Measurements from ENCODE around the gene TTC21A. TPM values are rescaled to one million over a fixed set of nuclear protein-coding genes. Genes with fewer than 3 reads are reported as not detected.

TTC21A gene
- total and polyA plus RNA-seq, 2 experiments from 2014 or later, result 3.7 to 6.5 TPM

DNA sequence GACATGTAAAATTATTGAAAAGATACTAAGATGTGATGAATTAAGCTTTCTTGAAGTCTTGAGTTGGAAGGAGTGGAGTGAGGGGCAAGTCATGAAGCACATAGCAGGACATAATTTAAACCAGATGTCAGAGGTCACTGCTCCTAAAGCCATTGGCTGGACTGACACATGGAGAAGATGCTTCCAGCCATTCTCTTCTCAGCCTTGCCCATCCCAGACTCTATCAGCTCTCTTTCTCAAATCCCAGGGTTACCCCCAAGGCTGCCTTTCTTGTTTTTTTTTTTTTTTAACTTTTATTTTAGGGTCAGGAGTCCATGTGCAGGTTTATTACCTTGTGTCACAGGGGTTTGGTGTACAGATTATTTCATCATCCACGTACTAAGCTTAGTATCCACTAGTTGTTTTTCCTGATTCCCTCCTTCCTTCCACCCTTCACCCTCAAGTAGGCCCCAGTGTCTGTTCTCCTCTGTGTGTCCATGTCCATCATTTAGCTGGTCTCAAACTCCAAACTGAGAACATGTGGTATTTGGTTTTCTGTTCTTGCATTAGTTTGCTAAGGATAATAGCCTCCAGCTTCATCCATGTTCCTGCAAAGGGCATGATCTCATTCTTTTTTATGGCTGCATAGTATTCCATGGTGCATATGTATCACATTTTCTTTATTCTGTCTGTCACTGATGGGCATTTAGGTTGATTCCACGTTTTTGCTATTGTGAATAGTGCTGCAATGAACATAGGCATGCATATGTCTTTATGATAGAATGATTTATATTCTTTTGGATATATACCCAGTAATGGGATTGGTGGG lies 66.0 kb downstream of the TTC21A start:
- Histone ChIP-seq H3K4me2 (no peak overlapping the region), H4K20me1 (ENCODE audit: insufficient read depth, poor library complexity, severe bottlenecking) (no peaks in the 10 kb centered on the region), H3K9me2 (replicated peaks; ENCODE audit: insufficient read depth) (no peaks in the 10 kb centered on the region), H3K27me3 (no peaks in the 10 kb centered on the region), H3K9me3 (ENCODE audit: low read depth) (no peaks in the 10 kb centered on the region), H3K79me2 (no peaks in the 10 kb centered on the region), H3K27ac (no peak overlapping the region), H3K36me3 (replicated peaks; ENCODE audit: insufficient read depth, low read depth) (no peaks in the 10 kb centered on the region), H3K4me1 (ENCODE audit: insufficient read depth) (peaks cover 11% of the 10 kb centered on the region), H3K4me3 (no peak overlapping the region), H2AFZ (no peak overlapping the region)
- no peak for TF ChIP-seq EZH2 (IDR thresholded peaks at IDR 0.05; ENCODE audit: borderline replicate concordance)
- TF ChIP-seq, protein P1, sequence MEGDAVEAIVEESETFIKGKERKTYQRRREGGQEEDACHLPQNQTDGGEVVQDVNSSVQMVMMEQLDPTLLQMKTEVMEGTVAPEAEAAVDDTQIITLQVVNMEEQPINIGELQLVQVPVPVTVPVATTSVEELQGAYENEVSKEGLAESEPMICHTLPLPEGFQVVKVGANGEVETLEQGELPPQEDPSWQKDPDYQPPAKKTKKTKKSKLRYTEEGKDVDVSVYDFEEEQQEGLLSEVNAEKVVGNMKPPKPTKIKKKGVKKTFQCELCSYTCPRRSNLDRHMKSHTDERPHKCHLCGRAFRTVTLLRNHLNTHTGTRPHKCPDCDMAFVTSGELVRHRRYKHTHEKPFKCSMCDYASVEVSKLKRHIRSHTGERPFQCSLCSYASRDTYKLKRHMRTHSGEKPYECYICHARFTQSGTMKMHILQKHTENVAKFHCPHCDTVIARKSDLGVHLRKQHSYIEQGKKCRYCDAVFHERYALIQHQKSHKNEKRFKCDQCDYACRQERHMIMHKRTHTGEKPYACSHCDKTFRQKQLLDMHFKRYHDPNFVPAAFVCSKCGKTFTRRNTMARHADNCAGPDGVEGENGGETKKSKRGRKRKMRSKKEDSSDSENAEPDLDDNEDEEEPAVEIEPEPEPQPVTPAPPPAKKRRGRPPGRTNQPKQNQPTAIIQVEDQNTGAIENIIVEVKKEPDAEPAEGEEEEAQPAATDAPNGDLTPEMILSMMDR (IDR thresholded peaks at IDR 0.05; ENCODE audit: poor library complexity), result no peak
- no peak for TF ChIP-seq EZH2phosphoT487 (IDR thresholded peaks at IDR 0.05; ENCODE audit: low read depth, severe bottlenecking, unreplicated experiment)
- no peak for DNase-seq (ENCODE audit: low spot score)
- 80% methylated on average over 2 of the region's 2 CpGs for WGBS (ENCODE audit: low lambda C conversion rate, missing lambda C conversion rate)

DNA sequence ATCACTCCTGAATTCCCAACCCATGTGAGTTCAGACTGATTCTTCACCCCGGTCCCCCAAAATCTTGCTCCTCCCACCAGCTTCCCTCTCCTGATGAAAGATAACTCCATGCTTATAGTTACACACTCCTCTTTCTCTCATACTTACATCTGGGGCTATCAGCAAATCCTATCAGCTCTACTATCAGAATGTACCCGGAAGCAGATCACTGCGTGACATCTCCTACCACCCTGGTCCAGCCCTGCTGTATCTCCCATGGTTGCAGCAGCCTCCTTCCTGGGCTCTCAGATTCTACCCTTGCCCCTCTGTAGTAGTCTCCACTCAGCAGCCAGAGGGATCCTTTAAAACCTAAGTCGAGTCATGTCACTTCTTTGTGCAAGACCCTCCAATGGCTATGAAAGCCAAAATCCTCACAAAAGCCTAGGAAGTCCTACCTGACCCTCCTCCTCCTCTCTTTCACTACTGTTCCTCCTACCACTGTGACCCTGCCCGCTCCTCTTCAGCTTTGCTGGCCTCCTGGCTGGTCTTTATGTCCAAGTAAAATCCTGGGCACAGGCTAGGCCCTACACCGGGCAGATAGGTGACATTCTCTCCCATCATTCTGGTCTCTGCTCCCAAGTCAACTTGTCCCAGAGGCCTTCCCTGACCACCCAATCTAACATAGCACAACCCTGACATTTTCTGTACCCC lies 68.7 kb downstream of the TTC21A start:
- TF ChIP-seq, protein P1 (IDR thresholded peaks at IDR 0.05; ENCODE audit: poor library complexity), result no peak
- TF ChIP-seq EZH2phosphoT487 (IDR thresholded peaks at IDR 0.05; ENCODE audit: low read depth, severe bottlenecking, unreplicated experiment) (no peak), EZH2 (IDR thresholded peaks at IDR 0.05; ENCODE audit: borderline replicate concordance) (no peak)
- 83% methylated on average over 6 of the region's 6 CpGs for WGBS (ENCODE audit: low lambda C conversion rate, missing lambda C conversion rate)
- H2AFZ ChIP-seq, result no peak overlapping the region
- H3K27me3 ChIP-seq, result no peaks in the 10 kb centered on the region
- H3K4me3 ChIP-seq, result no peak overlapping the region
- no peaks in the 10 kb centered on the region for H3K36me3 ChIP-seq (replicated peaks; ENCODE audit: insufficient read depth, low read depth)
- no peaks in the 10 kb centered on the region for H3K9me2 ChIP-seq (replicated peaks; ENCODE audit: insufficient read depth)
- no peak overlapping the region for H3K4me2 ChIP-seq
- H3K27ac ChIP-seq, result peak overlapping the region; percentile 98
- no peak for DNase-seq (ENCODE audit: low spot score)
- H3K79me2 ChIP-seq, result peaks cover 2% of the 10 kb centered on the region
- H3K9me3 ChIP-seq (ENCODE audit: low read depth), result no peaks in the 10 kb centered on the region
- no peaks in the 10 kb centered on the region for H4K20me1 ChIP-seq (ENCODE audit: insufficient read depth, poor library complexity, severe bottlenecking)
- H3K4me1 ChIP-seq (ENCODE audit: insufficient read depth), result peaks cover 30% of the 10 kb centered on the region

DNA sequence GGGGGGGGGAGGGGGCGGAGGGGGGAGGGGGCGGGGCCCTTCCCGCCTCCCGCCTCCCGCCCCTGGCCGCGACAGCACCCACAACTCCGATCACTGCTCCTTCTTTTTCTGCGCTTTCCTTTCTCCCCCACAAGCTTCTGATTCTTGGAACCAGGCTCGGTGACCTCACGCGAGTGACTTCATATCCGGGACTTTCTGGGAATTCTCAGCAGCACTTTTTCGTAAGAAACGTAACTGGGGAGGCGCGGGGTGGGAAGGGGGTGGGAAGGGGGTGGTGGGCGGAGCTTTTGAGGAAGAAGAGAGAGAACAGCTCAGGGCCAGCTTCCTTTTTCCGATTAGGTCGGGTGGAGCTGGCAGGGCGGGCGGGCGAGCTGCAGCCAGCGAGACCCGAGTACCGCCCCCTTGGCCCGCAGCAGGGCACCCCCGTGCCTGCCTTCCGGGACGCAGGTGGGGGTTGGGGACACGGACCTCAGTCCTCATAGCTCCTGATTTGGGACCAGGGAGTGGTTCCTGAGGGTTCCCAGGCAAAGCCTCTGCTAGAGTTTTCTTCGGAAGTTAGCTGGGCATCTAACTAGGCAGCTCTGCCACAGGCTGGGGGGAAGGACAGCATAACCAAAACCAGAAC lies 70.3 kb downstream of the TTC21A start:
- Histone ChIP-seq H3K4me2 (peak overlapping the region; percentile 92), H4K20me1 (ENCODE audit: insufficient read depth, poor library complexity, severe bottlenecking) (no peaks in the 10 kb centered on the region), H2AFZ (no peak overlapping the region), H3K9me2 (replicated peaks; ENCODE audit: insufficient read depth) (no peaks in the 10 kb centered on the region), H3K9me3 (ENCODE audit: low read depth) (no peaks in the 10 kb centered on the region), H3K4me3 (peak overlapping the region; percentile 22), H3K4me1 (ENCODE audit: insufficient read depth) (peaks cover 30% of the 10 kb centered on the region), H3K27ac (peak overlapping the region; percentile 98), H3K27me3 (no peaks in the 10 kb centered on the region), H3K36me3 (replicated peaks; ENCODE audit: insufficient read depth, low read depth) (no peaks in the 10 kb centered on the region), H3K79me2 (peaks cover 2% of the 10 kb centered on the region)
- DNase-seq (ENCODE audit: low spot score), result peak; percentile 95
- TF ChIP-seq EZH2phosphoT487 (IDR thresholded peaks at IDR 0.05; ENCODE audit: low read depth, severe bottlenecking, unreplicated experiment) (no peak), EZH2 (IDR thresholded peaks at IDR 0.05; ENCODE audit: borderline replicate concordance) (no peak)
- TF ChIP-seq, protein P1 (IDR thresholded peaks at IDR 0.05; ENCODE audit: poor library complexity), result no peak
- WGBS (ENCODE audit: low lambda C conversion rate, missing lambda C conversion rate), result 2% methylated on average over 22 of the region's 32 CpGs

Data from hepatocyte (in vitro differentiated cells).